Esophagus muscularis mucosa (tissue), 3 donors: Measurements from ENCODE around the gene S100A13.

Experiments used
- POLR2A ChIP-seq: fragments of 450-650 bp; IDR thresholded peaks from one replicate; pipeline ENCODE4 v1.6.1; 2017; ENCODE audit warnings: antibody characterized with exemption, moderate library complexity, mild to moderate bottlenecking, low read depth
- TF ChIP-seq, protein P1 (sequence below), 3 experiments: fragments of 200-600 bp in 2 of 3; fragments of 450-650 bp in 1 of 3; sonication (generic) in 2 of 3; IDR thresholded peaks; one replicate each; pipeline ENCODE4 v1.5.1; 2017 to 2019; ENCODE audit warnings: antibody characterized with exemption in 3 of 3, mild to moderate bottlenecking in 2 of 3, moderate library complexity in 1 of 3

- TF ChIP-seq, protein P1, sequence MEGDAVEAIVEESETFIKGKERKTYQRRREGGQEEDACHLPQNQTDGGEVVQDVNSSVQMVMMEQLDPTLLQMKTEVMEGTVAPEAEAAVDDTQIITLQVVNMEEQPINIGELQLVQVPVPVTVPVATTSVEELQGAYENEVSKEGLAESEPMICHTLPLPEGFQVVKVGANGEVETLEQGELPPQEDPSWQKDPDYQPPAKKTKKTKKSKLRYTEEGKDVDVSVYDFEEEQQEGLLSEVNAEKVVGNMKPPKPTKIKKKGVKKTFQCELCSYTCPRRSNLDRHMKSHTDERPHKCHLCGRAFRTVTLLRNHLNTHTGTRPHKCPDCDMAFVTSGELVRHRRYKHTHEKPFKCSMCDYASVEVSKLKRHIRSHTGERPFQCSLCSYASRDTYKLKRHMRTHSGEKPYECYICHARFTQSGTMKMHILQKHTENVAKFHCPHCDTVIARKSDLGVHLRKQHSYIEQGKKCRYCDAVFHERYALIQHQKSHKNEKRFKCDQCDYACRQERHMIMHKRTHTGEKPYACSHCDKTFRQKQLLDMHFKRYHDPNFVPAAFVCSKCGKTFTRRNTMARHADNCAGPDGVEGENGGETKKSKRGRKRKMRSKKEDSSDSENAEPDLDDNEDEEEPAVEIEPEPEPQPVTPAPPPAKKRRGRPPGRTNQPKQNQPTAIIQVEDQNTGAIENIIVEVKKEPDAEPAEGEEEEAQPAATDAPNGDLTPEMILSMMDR (IDR thresholded peaks at IDR 0.05): no peak
- TF ChIP-seq POLR2A: no peak
Observed at GRCh38 chr1:153570874-153571273, 56.4 kb downstream of the S100A13 start.
